ENCODE results near the gene TBC1D9B. TPM values are rescaled to one million over a fixed set of nuclear protein-coding genes. Genes with fewer than 3 reads are reported as not detected.

The TBC1D9B gene
- total RNA-seq, 4 donors from 2014 or later, result 58.8 to 439 (median 212) TPM

DNA sequence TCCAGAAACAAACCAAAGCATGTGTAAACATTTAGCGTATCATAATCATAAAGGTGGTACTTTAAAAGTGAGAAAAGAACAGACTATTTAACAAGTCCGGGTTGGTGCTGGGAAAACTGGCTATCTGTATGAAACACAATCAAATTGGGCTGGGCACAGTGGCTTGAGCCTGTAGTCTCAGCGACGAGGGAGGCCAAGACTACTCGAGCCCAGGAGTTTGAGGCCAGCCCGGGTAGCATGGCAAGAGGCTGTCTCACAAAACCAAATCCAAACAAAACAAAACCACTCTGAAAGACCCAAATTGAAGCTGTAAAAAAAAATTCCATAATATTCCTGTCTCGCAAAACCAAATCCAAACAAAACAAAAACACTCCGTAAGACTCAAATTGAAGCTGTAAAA is 53.3 kb downstream of the TBC1D9B start:
- no peak overlapping the region for H3K4me3 ChIP-seq
- no peak overlapping the region for H3K27ac ChIP-seq
- 88 to 95% methylated on average over 7 to 8 of the region's 8 CpGs for WGBS, 2 donors (ENCODE audit: low coverage in 1 of 2)
- no peak for ATAC-seq
- no peak for TF ChIP-seq EP300 (IDR thresholded peaks at IDR 0.05)
- TF ChIP-seq CTCF (IDR thresholded peaks at IDR 0.05), result no peak
- TF ChIP-seq POLR2A (IDR thresholded peaks at IDR 0.05), result no peak
- no peak for TF ChIP-seq POLR2AphosphoS5 (IDR thresholded peaks at IDR 0.05)
- H3K9me3 ChIP-seq, result no peaks in the 10 kb centered on the region
- H3K36me3 ChIP-seq, result peaks cover 0 to 49% of the 10 kb centered on the region in 2 donors
- H3K4me1 ChIP-seq, result peaks cover 0 to 27% (median 0%) of the 10 kb centered on the region in 3 donors
- H3K27me3 ChIP-seq, result no peaks in the 10 kb centered on the region

- H3K36me3 ChIP-seq, result peaks cover 0 to 62% of the 10 kb centered on the region in 2 donors
These were observed 54.6 kb downstream of the TBC1D9B start for GRCh38 chr5:179852993-179853547.

DNA sequence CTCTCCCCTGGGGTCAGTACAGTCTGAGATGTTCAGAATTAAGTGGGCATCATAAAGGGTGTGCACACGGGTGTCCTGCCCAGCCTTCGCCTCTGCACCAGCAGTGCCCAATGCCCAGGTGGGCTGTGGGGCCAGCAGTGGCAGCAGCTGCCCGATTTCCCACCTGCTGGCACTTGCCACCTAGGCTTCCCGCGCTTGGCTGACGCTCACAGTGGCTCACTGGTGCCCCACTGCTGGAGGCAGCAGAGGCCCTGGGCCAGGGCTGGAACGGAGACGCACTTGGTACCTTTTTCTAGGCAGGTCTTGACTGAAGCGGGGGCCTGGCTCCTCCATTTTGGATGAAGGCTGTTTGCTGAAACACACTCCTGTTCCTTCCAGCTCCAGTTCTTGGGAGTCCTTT is 66.1 kb downstream of the TBC1D9B start:
- H3K27me3 ChIP-seq, result no peaks in the 10 kb centered on the region
- ATAC-seq, result no peak
- peaks cover 0 to 15% (median 0%) of the 10 kb centered on the region in 3 donors for H3K9me3 ChIP-seq
- H3K36me3 ChIP-seq, result peaks cover 0 to 94% of the 10 kb centered on the region in 2 donors
- H3K4me3 ChIP-seq, result no peak overlapping the region
- WGBS, 2 donors (ENCODE audit: low coverage in 1 of 2), result 80% methylated on average over 1 of the region's 9 CpGs; no CpG with 5 or more reads in 1 of the 2 donors
- TF ChIP-seq CTCF (IDR thresholded peaks at IDR 0.05), result no peak
- no peak for TF ChIP-seq POLR2A (IDR thresholded peaks at IDR 0.05)
- TF ChIP-seq EP300 (IDR thresholded peaks at IDR 0.05), result no peak
- TF ChIP-seq POLR2AphosphoS5 (IDR thresholded peaks at IDR 0.05), result no peak
- H3K27ac ChIP-seq, result no peak overlapping the region
- peaks cover 0 to 5% (median under 1%) of the 10 kb centered on the region in 3 donors for H3K4me1 ChIP-seq

More at GRCh38 chr5:179852993-179853547, 54.6 kb downstream of the TBC1D9B start:
- Histone ChIP-seq H3K27ac (no peak overlapping the region), H3K27me3 (no peaks in the 10 kb centered on the region), H3K9me3 (no peaks in the 10 kb centered on the region), H3K4me1 (peaks cover 0 to 23% (median 0%) of the 10 kb centered on the region in 3 donors), H3K4me3 (no peak overlapping the region)
- no peak for ATAC-seq
- 73 to 82% methylated on average over 3 to 8 of the region's 8 CpGs for WGBS, 2 donors (ENCODE audit: low coverage in 1 of 2)
- TF ChIP-seq EP300 (IDR thresholded peaks at IDR 0.05) (no peak), CTCF (IDR thresholded peaks at IDR 0.05) (no peak), POLR2A (IDR thresholded peaks at IDR 0.05) (no peak), POLR2AphosphoS5 (IDR thresholded peaks at IDR 0.05) (no peak)

GRCh38 chr5:179840766-179841165 is 66.9 kb downstream of the TBC1D9B start:
- Histone ChIP-seq H3K4me3 (no peak overlapping the region), H3K27ac (no peak overlapping the region), H3K4me1 (peaks cover 0 to 14% (median 3%) of the 10 kb centered on the region in 3 donors), H3K27me3 (no peaks in the 10 kb centered on the region), H3K9me3 (peaks cover 0 to 13% (median 0%) of the 10 kb centered on the region in 3 donors), H3K36me3 (peaks cover 0 to 94% of the 10 kb centered on the region in 2 donors)
- TF ChIP-seq POLR2A (IDR thresholded peaks at IDR 0.05), result no peak
- no peak for TF ChIP-seq POLR2AphosphoS5 (IDR thresholded peaks at IDR 0.05)
- no peak for TF ChIP-seq EP300 (IDR thresholded peaks at IDR 0.05)
- TF ChIP-seq CTCF (IDR thresholded peaks at IDR 0.05), result no peak
- 0 to 92% methylated on average over 1 to 7 of the region's 17 CpGs for WGBS, 2 donors (ENCODE audit: low coverage in 1 of 2)
- no peak for ATAC-seq

- H3K36me3 ChIP-seq, result peaks cover 0 to 94% of the 10 kb centered on the region in 2 donors
- TF ChIP-seq POLR2A (IDR thresholded peaks at IDR 0.05) (no peak), CTCF (IDR thresholded peaks at IDR 0.05) (no peak), POLR2AphosphoS5 (IDR thresholded peaks at IDR 0.05) (no peak), EP300 (IDR thresholded peaks at IDR 0.05) (no peak)
- H3K4me3 ChIP-seq, result no peak overlapping the region
- H3K27me3 ChIP-seq, result no peaks in the 10 kb centered on the region
- H3K4me1 ChIP-seq, result peaks cover 0 to 18% (median 3%) of the 10 kb centered on the region in 3 donors
- H3K27ac ChIP-seq, result no peak overlapping the region
- 88 to 97% methylated on average over 6 to 7 of the region's 11 CpGs for WGBS, 2 donors (ENCODE audit: low coverage in 1 of 2)
- peaks cover 0 to 9% (median 0%) of the 10 kb centered on the region in 3 donors for H3K9me3 ChIP-seq
- no peak for ATAC-seq
These were observed 67.4 kb downstream of the TBC1D9B start for GRCh38 chr5:179840321-179840720.

Data from gastroesophageal sphincter (tissue), 4 donors.